ENCODE results near the gene TTC39A.

The TTC39A gene

GRCh38 chr1:51365774-51366173 is 35.4 kb upstream of the TTC39A start:
- Histone ChIP-seq H3K9me3 (no peaks in the 10 kb centered on the region), H3K27ac (no peak overlapping the region)
- intact Hi-C loops (cut with DNase I; ENCODE audit: low total_unique reads): no loop called here

GRCh38 chr1:51359879-51360278 is 29.5 kb upstream of the TTC39A start:
- Histone ChIP-seq H3K9me3 (no peaks in the 10 kb centered on the region), H3K27ac (no peak overlapping the region), H3K27me3 (no peaks in the 10 kb centered on the region), H3K36me3 (peaks cover 64 to 85% (median 68%) of the 10 kb centered on the region in 3 donors), H3K4me3 (no peak overlapping the region), H3K4me1 (no peaks in the 10 kb centered on the region)
- TF ChIP-seq CTCF (IDR thresholded peaks at IDR 0.05): no peak
- intact Hi-C loops (cut with DNase I; ENCODE audit: low total_unique reads): no loop called here
- no peak for DNase-seq

More at GRCh38 chr1:51365774-51366173, 35.4 kb upstream of the TTC39A start:
- no peak for DNase-seq
- peaks cover 31 to 53% (median 40%) of the 10 kb centered on the region in 3 donors for H3K36me3 ChIP-seq
- no peak overlapping the region for H3K4me3 ChIP-seq
- H3K27me3 ChIP-seq: no peaks in the 10 kb centered on the region
- H3K4me1 ChIP-seq: no peaks in the 10 kb centered on the region
- no peak for TF ChIP-seq CTCF (IDR thresholded peaks at IDR 0.05)

- H3K4me1 ChIP-seq: no peaks in the 10 kb centered on the region
- no peaks in the 10 kb centered on the region for H3K27me3 ChIP-seq
- no peak overlapping the region for H3K27ac ChIP-seq
- peaks cover 54 to 65% (median 63%) of the 10 kb centered on the region in 3 donors for H3K36me3 ChIP-seq
- no peak overlapping the region for H3K4me3 ChIP-seq
- no peak for TF ChIP-seq CTCF (IDR thresholded peaks at IDR 0.05)
- H3K9me3 ChIP-seq: no peaks in the 10 kb centered on the region
- intact Hi-C loops (cut with DNase I; ENCODE audit: low total_unique reads): no loop called here
- no peak for DNase-seq
These were observed 25.0 kb upstream of the TTC39A start for GRCh38 chr1:51355382-51355781.

- TF ChIP-seq CTCF (IDR thresholded peaks at IDR 0.05): no peak
- intact Hi-C loops (cut with DNase I; ENCODE audit: low total_unique reads): no loop called here
- H3K27me3 ChIP-seq: no peaks in the 10 kb centered on the region
- DNase-seq: no peak
- H3K4me3 ChIP-seq: no peak overlapping the region
- peaks cover 44 to 55% (median 53%) of the 10 kb centered on the region in 3 donors for H3K36me3 ChIP-seq
- H3K27ac ChIP-seq: no peak overlapping the region
- no peaks in the 10 kb centered on the region for H3K9me3 ChIP-seq
- H3K4me1 ChIP-seq: no peaks in the 10 kb centered on the region
These were observed 24.1 kb upstream of the TTC39A start for GRCh38 chr1:51354416-51354815.

- no peak overlapping the region for H3K4me3 ChIP-seq
- no peaks in the 10 kb centered on the region for H3K9me3 ChIP-seq
- no peak for DNase-seq
These were observed 21.5 kb upstream of the TTC39A start for GRCh38 chr1:51351907-51352306.

More at GRCh38 chr1:51351907-51352306, 21.5 kb upstream of the TTC39A start:
- no peak for TF ChIP-seq CTCF (IDR thresholded peaks at IDR 0.05)
- no peaks in the 10 kb centered on the region for H3K4me1 ChIP-seq
- intact Hi-C loops (cut with DNase I; ENCODE audit: low total_unique reads): no loop called here
- H3K27me3 ChIP-seq: no peaks in the 10 kb centered on the region
- no peak overlapping the region for H3K27ac ChIP-seq
- peaks cover 35 to 38% (median 36%) of the 10 kb centered on the region in 3 donors for H3K36me3 ChIP-seq

All from tibial artery (tissue), 4 donors.